Left kidney (tissue), 8 donors: ENCODE measurements around the gene FAM200C. TPM values are rescaled to one million over a fixed set of nuclear protein-coding genes. Genes with fewer than 3 reads are reported as not detected.
"Not testable (repeated sequence)": the region's sequence is repeated elsewhere in the genome, so short reads cannot be mapped to it uniquely, and the experiment has no call there.

ENCODE experiments used
- DNase-seq: peaks from one replicate; pipeline ENCODE4 v3.0.0-alpha.2; 2013
- long read RNA-seq, 8 donors: transcript quantifications; one replicate each; lab custom pipeline, GENCODE V29; 2026
- polyA plus RNA-seq: library from polyadenylated mRNA; unstranded; fragments of 120-200 nt; gene quantifications from one replicate; pipeline ENCODE4 v1.2.1, GENCODE V29; 2013; ENCODE audit not compliant: insufficient read length

The FAM200C gene
- polyA plus RNA-seq: 18.8 TPM
- long read RNA-seq, donor 1, transcript ZBED8-201 (2 exons, 2,851 nt): major isoform, 6 of 6 reads
- long read RNA-seq, donor 1, partial matches to known transcripts: 0 of 6 reads
- long read RNA-seq, donor 1, other reads (novel, unspliced or antisense): 0 of 6 reads
- long read RNA-seq, donor 2, transcript ZBED8-201 (2 exons, 2,851 nt): major isoform, 8 of 8 reads
- long read RNA-seq, donor 2, partial matches to known transcripts: 0 of 8 reads
- long read RNA-seq, donor 2, other reads (novel, unspliced or antisense): 0 of 8 reads
- long read RNA-seq, donor 3, transcript ZBED8-201 (2 exons, 2,851 nt): major isoform, 9 of 9 reads
- long read RNA-seq, donor 3, partial matches to known transcripts: 0 of 9 reads
- long read RNA-seq, donor 3, other reads (novel, unspliced or antisense): 0 of 9 reads
- long read RNA-seq, donor 4: 0 reads
- long read RNA-seq, donor 5, transcript ZBED8-201 (2 exons, 2,851 nt): major isoform, 13 of 13 reads
- long read RNA-seq, donor 5, partial matches to known transcripts: 0 of 13 reads
- long read RNA-seq, donor 5, other reads (novel, unspliced or antisense): 0 of 13 reads
- long read RNA-seq, donor 6, transcript ZBED8-201 (2 exons, 2,851 nt): major isoform, 5 of 5 reads
- long read RNA-seq, donor 6, partial matches to known transcripts: 0 of 5 reads
- long read RNA-seq, donor 6, other reads (novel, unspliced or antisense): 0 of 5 reads
- long read RNA-seq, donor 7, transcript ZBED8-201 (2 exons, 2,851 nt): major isoform, 5 of 8 reads
- long read RNA-seq, donor 7, partial matches to known transcripts: 0 of 8 reads
- long read RNA-seq, donor 7, other reads (novel, unspliced or antisense): 0 of 8 reads
- long read RNA-seq, donor 8, partial matches to known transcripts: 0 of 3 reads
- long read RNA-seq, donor 8, other reads (novel, unspliced or antisense): 0 of 3 reads

GRCh38 chr5:160399402-160400353 is at the start of gene FAM200C:
Gene FAM200C, minus strand, starts transcription at chr5:160400054. Its CDS starts 4,564 bp downstream, at chr5:160395490.
- peak; percentile 93 for DNase-seq

GRCh38 chr5:160449458-160449857 is 49.6 kb upstream of the FAM200C start:
- no peak for DNase-seq

- no peak for DNase-seq
These were observed 49.0 kb upstream of the FAM200C start for GRCh38 chr5:160448886-160449285.

- DNase-seq: no peak
These were observed 45.9 kb upstream of the FAM200C start for GRCh38 chr5:160445751-160446150.

GRCh38 chr5:160445132-160445531 is 45.3 kb upstream of the FAM200C start:
- no peak for DNase-seq

- DNase-seq: no peak
These were observed 44.6 kb upstream of the FAM200C start for GRCh38 chr5:160444407-160444806.

- DNase-seq: no peak
These were observed 43.1 kb upstream of the FAM200C start for GRCh38 chr5:160442824-160443431.

- DNase-seq: no peak
These were observed 41.5 kb upstream of the FAM200C start for GRCh38 chr5:160441311-160441781.

- peak; percentile 85 for DNase-seq
These were observed 39.3 kb upstream of the FAM200C start for GRCh38 chr5:160439205-160439600.

- peak; percentile 60 for DNase-seq
These were observed 38.7 kb upstream of the FAM200C start for GRCh38 chr5:160438316-160439204.

- DNase-seq: no peak
These were observed 37.4 kb upstream of the FAM200C start for GRCh38 chr5:160437271-160437670.

- not testable (repeated sequence) for DNase-seq
These were observed 36.8 kb upstream of the FAM200C start for GRCh38 chr5:160436661-160437060.

GRCh38 chr5:160436017-160436416 is 36.2 kb upstream of the FAM200C start:
- DNase-seq: no peak

GRCh38 chr5:160435532-160435931 is 35.7 kb upstream of the FAM200C start:
- DNase-seq: no peak

GRCh38 chr5:160434022-160434531 is 34.2 kb upstream of the FAM200C start:
- DNase-seq: peak; percentile 88

GRCh38 chr5:160432787-160433186 is 32.9 kb upstream of the FAM200C start:
- DNase-seq: no peak

- no peak for DNase-seq
These were observed 32.3 kb upstream of the FAM200C start for GRCh38 chr5:160432196-160432595.

- DNase-seq: no peak
These were observed 27.8 kb upstream of the FAM200C start for GRCh38 chr5:160427607-160428006.

- no peak for DNase-seq
These were observed 23.2 kb upstream of the FAM200C start for GRCh38 chr5:160423099-160423498.
